HCT116 (cell line): ENCODE data around the gene PCDHB12. TPM values are rescaled to one million over a fixed set of nuclear protein-coding genes. Genes with fewer than 3 reads are reported as not detected.

Experiments
- ATAC-seq: fragments of 200-7000 bp; cut with Tn5 transposase; 2 replicates; pipeline ENCODE4 v1.9.1; 2020; ENCODE audit warnings: mild to moderate bottlenecking, moderate library complexity
- BruUV-seq: library from RNA; stranded (reverse); fragments of 400-500 nt; replicated peaks from 2 replicates; lab custom pipeline; 2021; lab: Mats Ljungman, UMichigan
- CTCF ChIA-PET: fragments of 300-600 bp; sonication (Branson Sonifier 250); formaldehyde crosslinking; loops from one replicate; lab custom pipeline; 2021; ENCODE audit warnings: antibody characterized with exemption; lab: Charles Lee
- POLR2A ChIA-PET: fragments of 300-600, 350-600 bp; sonication (Branson Sonifier 250); formaldehyde crosslinking; loops from one replicate; lab custom pipeline; 2021; ENCODE audit warnings: antibody characterized with exemption; lab: Charles Lee
- RAD21 ChIA-PET, 2 experiments: fragments of 300-600 bp; sonication (Branson Sonifier 250); formaldehyde crosslinking; loops; one replicate each; lab custom pipeline; 2023; ENCODE audit warnings: low total read pairs in 2 of 2; ENCODE audit not compliant: uncharacterized antibody in 2 of 2, unreplicated experiment in 2 of 2, low non-redundant PET in 1 of 2; lab: Charles Lee
- DNase-seq: peaks from one replicate; pipeline ENCODE4 v3.0.0-alpha.2; 2010; ENCODE audit warnings: low read depth, low spot score
- H2AFZ ChIP-seq: fragments of 200-600 bp; shearing (Covaris generic), sonication (generic); 2 replicates; pipeline ENCODE4 v1.6.1; 2017; ENCODE audit warnings: low read depth, mixed run types, mixed read lengths, antibody characterized with exemption, low read length; ENCODE audit not compliant: poor library complexity, severe bottlenecking
- H3K27ac ChIP-seq: 2 replicates; pipeline ENCODE4 v1.5.1; 2012; ENCODE audit warnings: low read depth, low read length
- H3K27me3 ChIP-seq: fragments of 200-600 bp; sonication (generic); 2 replicates; pipeline ENCODE4 v1.6.1; 2016; ENCODE audit warnings: mixed run types, low read length, mixed read lengths; ENCODE audit not compliant: insufficient read depth
- H3K36me3 ChIP-seq, 2 experiments: fragments of 200-500 bp in 1 of 2; fragments of 200-600 bp in 1 of 2; sonication (Bioruptor generic) in 1 of 2; sonication (generic) in 1 of 2; 2 replicates each; pipeline versions ENCODE4 v1.5.1 to v1.6.1; 2014 to 2016; ENCODE audit warnings: low read length in 2 of 2, inconsistent platforms in 1 of 2, mixed read lengths in 1 of 2, mixed run types in 1 of 2; ENCODE audit not compliant: insufficient read depth in 2 of 2, control insufficient read depth in 1 of 2
- H3K4me1 ChIP-seq, 2 experiments: fragments of 200-600 bp in 1 of 2; sonication (generic) in 1 of 2; 2 replicates each; pipeline versions ENCODE4 v1.5.1 to v1.6.1; 2012 to 2017; ENCODE audit warnings: low read length in 2 of 2, inconsistent platforms in 1 of 2, mild to moderate bottlenecking in 1 of 2, mixed read lengths in 1 of 2, mixed run types in 1 of 2, moderate library complexity in 1 of 2; ENCODE audit not compliant: insufficient read depth in 2 of 2, control insufficient read depth in 1 of 2
- H3K4me2 ChIP-seq: fragments of 200-600 bp; sonication (generic); 2 replicates; pipeline ENCODE4 v1.6.1; 2017; ENCODE audit warnings: mixed run types, low read length, mixed read lengths
- H3K4me3 ChIP-seq, 2 experiments: fragments of 200-600 bp in 1 of 2; sonication (generic) in 1 of 2; replicated peaks in 1 of 2; 2 replicates each; pipeline ENCODE4 v1.5.1; 2011 to 2016; ENCODE audit warnings: low read length in 2 of 2, control low read depth in 1 of 2, low read depth in 1 of 2, mild to moderate bottlenecking in 1 of 2, mixed read lengths in 1 of 2, mixed run types in 1 of 2
- H3K79me2 ChIP-seq: fragments of 200-600 bp; sonication (generic); 2 replicates; pipeline ENCODE4 v1.6.1; 2017; ENCODE audit warnings: mild to moderate bottlenecking, mixed run types, low read length, moderate library complexity, mixed read lengths; ENCODE audit not compliant: insufficient read depth
- H3K9ac ChIP-seq: fragments of 200-600 bp; sonication (generic); 2 replicates; pipeline ENCODE4 v1.6.1; 2016; ENCODE audit warnings: low read length, mixed read lengths
- H3K9me2 ChIP-seq: fragments of 200-600 bp; sonication (generic), shearing (Covaris generic); 2 replicates; pipeline ENCODE4 v1.6.1; 2017; ENCODE audit warnings: mixed run types, mild to moderate bottlenecking, moderate library complexity; ENCODE audit not compliant: insufficient read depth
- H3K9me3 ChIP-seq, 2 experiments: fragments of 200-500 bp in 1 of 2; fragments of 200-600 bp in 1 of 2; sonication (Bioruptor generic) in 1 of 2; sonication (generic) in 1 of 2; 2 replicates each; pipeline ENCODE4 v1.6.1; 2014 to 2017; ENCODE audit warnings: low read length in 2 of 2, mixed read lengths in 2 of 2, inconsistent platforms in 1 of 2, low read depth in 1 of 2, mild to moderate bottlenecking in 1 of 2, mixed run types in 1 of 2, moderate library complexity in 1 of 2; ENCODE audit not compliant: control insufficient read depth in 1 of 2, insufficient read depth in 1 of 2
- H4K20me1 ChIP-seq: fragments of 200-600 bp; sonication (generic), shearing (Covaris generic); 2 replicates; pipeline ENCODE4 v1.6.1; 2017; ENCODE audit warnings: mixed run types, mild to moderate bottlenecking, moderate library complexity; ENCODE audit not compliant: insufficient read depth
- CBX3 ChIP-seq: IDR thresholded peaks from 2 replicates; pipeline ENCODE4 v1.6.1; 2012; ENCODE audit warnings: low read depth
- CEBPB ChIP-seq: IDR thresholded peaks from 2 replicates; pipeline ENCODE4 v1.6.1; 2012; ENCODE audit warnings: low read depth
- EGR1 ChIP-seq: IDR thresholded peaks from 2 replicates; pipeline ENCODE4 v1.6.1; 2012; ENCODE audit warnings: low read depth
- ELF1 ChIP-seq: IDR thresholded peaks from 2 replicates; pipeline ENCODE4 v1.6.1; 2012; ENCODE audit warnings: low read depth, borderline replicate concordance
- EZH2 ChIP-seq: fragments of 200-600 bp; sonication (generic); IDR thresholded peaks from 2 replicates; pipeline ENCODE4 v1.6.1; 2017; ENCODE audit warnings: antibody characterized with exemption, mixed run types
- FOSL1 ChIP-seq: IDR thresholded peaks from 2 replicates; pipeline ENCODE4 v1.6.1; 2012; ENCODE audit warnings: low read depth
- JUND ChIP-seq: IDR thresholded peaks from 2 replicates; pipeline ENCODE4 v1.6.1; 2012
- POLR2A ChIP-seq: IDR thresholded peaks from 2 replicates; pipeline ENCODE4 v1.7.0; 2011; ENCODE audit warnings: borderline replicate concordance; ENCODE audit not compliant: insufficient read depth, insufficient read length; ENCODE audit errors: extremely low read depth
- RAD21 ChIP-seq: IDR thresholded peaks from 2 replicates; pipeline ENCODE4 v1.6.1; 2012; ENCODE audit warnings: low read depth, mild to moderate bottlenecking
- REST ChIP-seq: IDR thresholded peaks from 2 replicates; pipeline ENCODE4 v1.6.1; 2012; ENCODE audit warnings: low read depth
- SIN3A ChIP-seq: IDR thresholded peaks from 2 replicates; pipeline ENCODE4 v1.6.1; 2012; ENCODE audit warnings: low read depth
- TCF7L2 ChIP-seq: IDR thresholded peaks from 2 replicates; pipeline ENCODE4 v1.7.0; 2011; ENCODE audit warnings: borderline replicate concordance, inconsistent platforms; ENCODE audit not compliant: insufficient read depth, insufficient read length; ENCODE audit errors: extremely low read depth
- YY1 ChIP-seq: IDR thresholded peaks from 2 replicates; pipeline ENCODE4 v1.6.1; 2011; ENCODE audit warnings: low read length, low read depth, moderate library complexity, mild to moderate bottlenecking; ENCODE audit not compliant: insufficient replicate concordance; ENCODE audit errors: extremely low read depth
- ZNF274 ChIP-seq: fragments of 200-500 bp; sonication (Bioruptor generic); IDR thresholded peaks from 2 replicates; pipeline ENCODE4 v1.6.1; 2014; ENCODE audit warnings: mild to moderate bottlenecking, low read depth, low read length, inconsistent platforms
- intact Hi-C: fragments of 100-400 bp; cut with micrococcal nuclease; formaldehyde crosslinking; loops from 2 replicates; pipeline ENCODE4 v1.10.0; 2022
- total RNA-seq: library from RNA; stranded (reverse); gene quantifications from one replicate; pipeline ENCODE4 v1.2.1, GENCODE V29; 2021; ENCODE audit not compliant: unreplicated experiment
- TF ChIP-seq, protein P1 (sequence below), 3 experiments: fragments of 200-600 bp in 1 of 3; sonication (generic) in 1 of 3; IDR thresholded peaks in 2 of 3; conservative IDR thresholded peaks in 1 of 3; 2 replicates each; pipeline ENCODE4 v1.5.1; 2012 to 2017; ENCODE audit warnings: low read depth in 2 of 3, low read length in 2 of 3, antibody characterized with exemption in 1 of 3, borderline replicate concordance in 1 of 3, control low read depth in 1 of 3, mild to moderate bottlenecking in 1 of 3, mixed read lengths in 1 of 3, mixed run types in 1 of 3, moderate library complexity in 1 of 3; ENCODE audit not compliant: insufficient read depth in 1 of 3
- TF ChIP-seq, protein P2 (sequence below): IDR thresholded peaks from 2 replicates; pipeline ENCODE4 v1.6.1; 2011; ENCODE audit warnings: mild to moderate bottlenecking, low read length, moderate library complexity; ENCODE audit not compliant: insufficient replicate concordance; ENCODE audit errors: extremely low read depth
- TF ChIP-seq, protein P3 (sequence below): IDR thresholded peaks from 2 replicates; pipeline ENCODE4 v1.6.1; 2012

Gene PCDHB12
- total RNA-seq, 1 experiment from 2014 or later = not detected

DNA sequence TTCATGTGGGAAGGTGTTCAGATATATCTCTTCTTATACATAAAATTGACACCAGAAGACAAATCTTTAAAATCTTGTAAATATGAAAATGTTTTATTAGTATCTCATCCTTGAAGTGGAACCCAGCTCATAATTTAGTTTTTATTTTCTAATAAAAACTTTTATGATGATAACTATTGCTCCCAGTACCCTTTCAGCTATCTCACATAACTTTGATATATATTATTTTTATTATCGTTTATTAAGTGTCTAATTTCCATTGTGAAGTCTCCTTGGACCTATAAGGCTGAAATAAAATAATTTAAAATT is 52.7 kb downstream of the PCDHB12 start:
- DNase-seq (no peak), ATAC-seq (no peak)
- H3K27me3 ChIP-seq = no peaks in the 10 kb centered on the region
- H3K4me3 ChIP-seq = no peak overlapping the region
- no peak overlapping the region for H3K27ac ChIP-seq
- no TSS peak for BruUV-seq
- no peaks in the 10 kb centered on the region for H4K20me1 ChIP-seq
- no peaks in the 10 kb centered on the region for H3K9me2 ChIP-seq
- H3K9ac ChIP-seq = no peak overlapping the region
- intact Hi-C loops = loop anchor here (5.0 kb wide), 1 partner anchor 46 kb away; no protein-coding TSS in a partner anchor
- POLR2A ChIA-PET = no interaction called here
- RAD21 ChIA-PET = no interaction called here
- CTCF ChIA-PET = no interaction called here
- H3K4me2 ChIP-seq = no peak overlapping the region
- H3K79me2 ChIP-seq = no peaks in the 10 kb centered on the region
- H3K4me1 ChIP-seq = no peaks in the 10 kb centered on the region
- TF ChIP-seq YY1 = no peak
- no peak; the same call in none of the 2 replicates for TF ChIP-seq ZNF274
- no peak for TF ChIP-seq JUND
- TF ChIP-seq TCF7L2 = no peak
- no peak for TF ChIP-seq POLR2A
- TF ChIP-seq, protein P1, sequence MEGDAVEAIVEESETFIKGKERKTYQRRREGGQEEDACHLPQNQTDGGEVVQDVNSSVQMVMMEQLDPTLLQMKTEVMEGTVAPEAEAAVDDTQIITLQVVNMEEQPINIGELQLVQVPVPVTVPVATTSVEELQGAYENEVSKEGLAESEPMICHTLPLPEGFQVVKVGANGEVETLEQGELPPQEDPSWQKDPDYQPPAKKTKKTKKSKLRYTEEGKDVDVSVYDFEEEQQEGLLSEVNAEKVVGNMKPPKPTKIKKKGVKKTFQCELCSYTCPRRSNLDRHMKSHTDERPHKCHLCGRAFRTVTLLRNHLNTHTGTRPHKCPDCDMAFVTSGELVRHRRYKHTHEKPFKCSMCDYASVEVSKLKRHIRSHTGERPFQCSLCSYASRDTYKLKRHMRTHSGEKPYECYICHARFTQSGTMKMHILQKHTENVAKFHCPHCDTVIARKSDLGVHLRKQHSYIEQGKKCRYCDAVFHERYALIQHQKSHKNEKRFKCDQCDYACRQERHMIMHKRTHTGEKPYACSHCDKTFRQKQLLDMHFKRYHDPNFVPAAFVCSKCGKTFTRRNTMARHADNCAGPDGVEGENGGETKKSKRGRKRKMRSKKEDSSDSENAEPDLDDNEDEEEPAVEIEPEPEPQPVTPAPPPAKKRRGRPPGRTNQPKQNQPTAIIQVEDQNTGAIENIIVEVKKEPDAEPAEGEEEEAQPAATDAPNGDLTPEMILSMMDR (IDR thresholded peaks at IDR 0.05 in 2 of 3, conservative IDR thresholded peaks at IDR 0.05 in 1 of 3; ENCODE audit: borderline replicate concordance in 1 of 3, insufficient read depth in 1 of 3, low read depth in 2 of 3, low read length in 2 of 3) = no peak
- TF ChIP-seq EZH2 = no peak
- TF ChIP-seq, protein P2, sequence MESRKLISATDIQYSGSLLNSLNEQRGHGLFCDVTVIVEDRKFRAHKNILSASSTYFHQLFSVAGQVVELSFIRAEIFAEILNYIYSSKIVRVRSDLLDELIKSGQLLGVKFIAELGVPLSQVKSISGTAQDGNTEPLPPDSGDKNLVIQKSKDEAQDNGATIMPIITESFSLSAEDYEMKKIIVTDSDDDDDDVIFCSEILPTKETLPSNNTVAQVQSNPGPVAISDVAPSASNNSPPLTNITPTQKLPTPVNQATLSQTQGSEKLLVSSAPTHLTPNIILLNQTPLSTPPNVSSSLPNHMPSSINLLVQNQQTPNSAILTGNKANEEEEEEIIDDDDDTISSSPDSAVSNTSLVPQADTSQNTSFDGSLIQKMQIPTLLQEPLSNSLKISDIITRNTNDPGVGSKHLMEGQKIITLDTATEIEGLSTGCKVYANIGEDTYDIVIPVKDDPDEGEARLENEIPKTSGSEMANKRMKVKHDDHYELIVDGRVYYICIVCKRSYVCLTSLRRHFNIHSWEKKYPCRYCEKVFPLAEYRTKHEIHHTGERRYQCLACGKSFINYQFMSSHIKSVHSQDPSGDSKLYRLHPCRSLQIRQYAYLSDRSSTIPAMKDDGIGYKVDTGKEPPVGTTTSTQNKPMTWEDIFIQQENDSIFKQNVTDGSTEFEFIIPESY = no peak
- TF ChIP-seq CEBPB = no peak
- no peak for TF ChIP-seq FOSL1
- no peak for TF ChIP-seq EGR1
- TF ChIP-seq, protein P3, sequence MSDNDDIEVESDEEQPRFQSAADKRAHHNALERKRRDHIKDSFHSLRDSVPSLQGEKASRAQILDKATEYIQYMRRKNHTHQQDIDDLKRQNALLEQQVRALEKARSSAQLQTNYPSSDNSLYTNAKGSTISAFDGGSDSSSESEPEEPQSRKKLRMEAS = no peak
- no peak for TF ChIP-seq RAD21
- TF ChIP-seq REST = no peak
- TF ChIP-seq CBX3 = no peak
- no peak for TF ChIP-seq SIN3A
- TF ChIP-seq ELF1 = no peak
- H2AFZ ChIP-seq = no peak overlapping the region
- H3K9me3 ChIP-seq = peaks cover 18 to 21% of the 10 kb centered on the region in 2 experiments; a peak in 2 of 4 replicates
- H3K36me3 ChIP-seq = no peaks in the 10 kb centered on the region
